Measurements from ENCODE around the gene RBBP6. TPM values are rescaled to one million over a fixed set of nuclear protein-coding genes. Genes with fewer than 3 reads are reported as not detected.

RBBP6 gene
- total RNA-seq, 1 donor: 30.7 TPM

DNA sequence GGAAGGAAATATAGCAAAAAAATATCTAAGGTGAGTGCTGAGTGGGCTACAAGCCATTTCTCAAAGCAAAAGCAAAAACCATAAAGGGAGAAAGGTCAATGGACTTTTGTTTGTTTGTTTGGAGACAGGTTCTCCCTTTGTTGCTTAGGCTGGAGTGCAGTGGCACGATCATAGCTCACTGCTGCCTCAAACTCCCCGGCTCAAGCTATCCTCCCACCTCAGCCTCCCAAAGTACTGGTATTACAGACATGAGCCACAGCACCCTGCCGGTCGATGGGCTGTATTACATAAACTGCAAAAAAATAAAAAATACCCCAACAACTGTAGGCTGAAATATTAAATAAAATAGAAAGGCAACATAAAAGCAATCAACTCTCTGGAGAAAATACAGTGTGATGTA is 3.5 kb upstream of the RBBP6 start:
- DNase-seq (ENCODE audit: low read depth): no peak
- TF ChIP-seq, protein P1, sequence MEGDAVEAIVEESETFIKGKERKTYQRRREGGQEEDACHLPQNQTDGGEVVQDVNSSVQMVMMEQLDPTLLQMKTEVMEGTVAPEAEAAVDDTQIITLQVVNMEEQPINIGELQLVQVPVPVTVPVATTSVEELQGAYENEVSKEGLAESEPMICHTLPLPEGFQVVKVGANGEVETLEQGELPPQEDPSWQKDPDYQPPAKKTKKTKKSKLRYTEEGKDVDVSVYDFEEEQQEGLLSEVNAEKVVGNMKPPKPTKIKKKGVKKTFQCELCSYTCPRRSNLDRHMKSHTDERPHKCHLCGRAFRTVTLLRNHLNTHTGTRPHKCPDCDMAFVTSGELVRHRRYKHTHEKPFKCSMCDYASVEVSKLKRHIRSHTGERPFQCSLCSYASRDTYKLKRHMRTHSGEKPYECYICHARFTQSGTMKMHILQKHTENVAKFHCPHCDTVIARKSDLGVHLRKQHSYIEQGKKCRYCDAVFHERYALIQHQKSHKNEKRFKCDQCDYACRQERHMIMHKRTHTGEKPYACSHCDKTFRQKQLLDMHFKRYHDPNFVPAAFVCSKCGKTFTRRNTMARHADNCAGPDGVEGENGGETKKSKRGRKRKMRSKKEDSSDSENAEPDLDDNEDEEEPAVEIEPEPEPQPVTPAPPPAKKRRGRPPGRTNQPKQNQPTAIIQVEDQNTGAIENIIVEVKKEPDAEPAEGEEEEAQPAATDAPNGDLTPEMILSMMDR (IDR thresholded peaks at IDR 0.05; ENCODE audit: insufficient read depth, low read length): peak; percentile 25
- no peak overlapping the region for H3K4me3 ChIP-seq (ENCODE audit: low read depth, low read length)

DNA sequence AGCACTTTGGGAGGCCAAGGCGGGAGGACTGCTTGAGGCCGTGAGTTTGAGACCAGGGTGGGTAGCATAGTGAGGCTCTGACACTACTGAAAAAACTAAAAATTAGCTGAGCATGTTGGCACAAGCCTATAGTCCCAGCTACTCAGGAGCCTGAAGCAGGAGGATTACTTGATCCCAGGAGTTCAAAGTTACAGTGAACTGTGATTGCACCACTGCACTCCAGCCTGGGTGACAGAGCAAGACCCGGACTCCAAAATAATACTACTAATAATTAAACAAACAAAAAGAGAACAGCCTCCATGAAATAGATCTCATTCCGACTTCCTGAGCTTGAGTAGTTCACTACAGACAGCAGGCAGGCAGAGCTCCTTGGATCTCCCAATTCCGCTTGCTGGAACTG is 2.7 kb upstream of the RBBP6 start:
- no peak overlapping the region for H3K4me3 ChIP-seq (ENCODE audit: low read depth, low read length)
- DNase-seq (ENCODE audit: low read depth): no peak
- TF ChIP-seq, protein P1 (IDR thresholded peaks at IDR 0.05; ENCODE audit: insufficient read depth, low read length): no peak

DNA sequence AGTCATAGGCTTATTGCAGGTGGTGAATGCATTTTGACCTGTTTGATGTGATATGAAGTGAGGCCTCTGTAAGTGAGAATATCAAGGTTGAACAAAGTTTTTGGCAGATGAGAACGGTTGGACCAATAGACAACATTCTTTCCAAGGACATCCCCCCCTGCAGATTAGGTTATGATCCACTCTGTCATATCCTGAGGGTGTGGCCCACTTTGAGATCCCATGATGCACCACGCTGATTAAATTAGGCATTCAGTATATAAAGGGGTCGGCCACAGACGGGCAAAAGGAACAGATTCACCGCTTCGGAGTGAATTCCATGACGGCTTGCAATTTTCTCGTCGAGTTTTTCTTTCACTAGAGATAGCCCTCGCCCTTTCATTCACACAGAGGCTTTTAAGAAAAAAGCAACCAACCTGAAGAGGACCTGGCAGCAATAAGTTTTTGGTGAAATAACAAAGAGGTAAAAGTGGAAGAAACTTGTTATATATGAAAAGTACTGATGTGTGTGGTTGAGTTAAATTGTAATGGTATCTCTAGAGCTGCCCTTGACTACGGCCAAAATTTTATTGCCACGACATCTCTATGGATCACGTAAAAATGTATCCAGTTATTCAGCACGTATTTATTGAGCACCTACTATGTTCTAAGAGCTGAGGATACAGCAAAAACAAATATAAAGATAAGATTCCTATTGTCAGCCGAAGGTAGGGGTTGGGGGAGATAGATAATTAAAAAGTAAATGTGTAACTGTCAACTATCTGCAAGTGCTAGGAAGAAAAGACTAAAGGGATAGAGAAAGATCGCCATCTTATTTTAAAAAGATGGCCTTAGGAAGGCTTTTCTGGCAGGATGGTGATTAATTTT is 1.7 kb upstream of the RBBP6 start:
- DNase-seq (ENCODE audit: low read depth): no peak
- TF ChIP-seq, protein P1 (IDR thresholded peaks at IDR 0.05; ENCODE audit: insufficient read depth, low read length): no peak
- no peak overlapping the region for H3K4me3 ChIP-seq (ENCODE audit: low read depth, low read length)

DNA sequence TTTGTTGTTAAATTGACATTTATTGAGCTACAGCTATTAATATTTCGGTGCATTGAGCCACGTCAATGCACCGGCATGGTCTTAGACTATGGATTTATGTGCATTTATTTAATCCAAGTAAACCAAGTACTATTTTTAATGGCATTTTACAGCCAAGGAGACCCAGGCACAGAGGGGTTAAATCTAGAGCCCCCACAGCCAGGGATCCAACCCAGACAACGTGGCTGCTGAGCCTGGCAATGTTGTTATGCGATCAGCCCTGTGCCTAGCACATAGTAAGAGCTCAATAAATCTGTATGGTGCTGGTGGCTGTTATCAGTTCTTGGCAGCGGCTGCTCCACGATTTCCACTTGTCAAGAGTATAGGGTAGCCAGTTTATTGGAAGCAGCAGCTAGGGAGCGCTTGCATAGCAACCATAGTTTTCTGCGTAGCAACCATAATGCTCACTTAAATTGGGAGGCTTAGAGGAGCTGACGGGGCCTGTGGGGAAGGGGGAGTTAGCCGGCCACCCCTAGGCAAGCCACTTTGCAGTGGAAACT is 541 bp upstream of the RBBP6 start:
- DNase-seq (ENCODE audit: low read depth): no peak
- H3K4me3 ChIP-seq (ENCODE audit: low read depth, low read length): peak overlapping the region; percentile 83
- TF ChIP-seq, protein P1 (IDR thresholded peaks at IDR 0.05; ENCODE audit: insufficient read depth, low read length): peak; percentile 14

DNA sequence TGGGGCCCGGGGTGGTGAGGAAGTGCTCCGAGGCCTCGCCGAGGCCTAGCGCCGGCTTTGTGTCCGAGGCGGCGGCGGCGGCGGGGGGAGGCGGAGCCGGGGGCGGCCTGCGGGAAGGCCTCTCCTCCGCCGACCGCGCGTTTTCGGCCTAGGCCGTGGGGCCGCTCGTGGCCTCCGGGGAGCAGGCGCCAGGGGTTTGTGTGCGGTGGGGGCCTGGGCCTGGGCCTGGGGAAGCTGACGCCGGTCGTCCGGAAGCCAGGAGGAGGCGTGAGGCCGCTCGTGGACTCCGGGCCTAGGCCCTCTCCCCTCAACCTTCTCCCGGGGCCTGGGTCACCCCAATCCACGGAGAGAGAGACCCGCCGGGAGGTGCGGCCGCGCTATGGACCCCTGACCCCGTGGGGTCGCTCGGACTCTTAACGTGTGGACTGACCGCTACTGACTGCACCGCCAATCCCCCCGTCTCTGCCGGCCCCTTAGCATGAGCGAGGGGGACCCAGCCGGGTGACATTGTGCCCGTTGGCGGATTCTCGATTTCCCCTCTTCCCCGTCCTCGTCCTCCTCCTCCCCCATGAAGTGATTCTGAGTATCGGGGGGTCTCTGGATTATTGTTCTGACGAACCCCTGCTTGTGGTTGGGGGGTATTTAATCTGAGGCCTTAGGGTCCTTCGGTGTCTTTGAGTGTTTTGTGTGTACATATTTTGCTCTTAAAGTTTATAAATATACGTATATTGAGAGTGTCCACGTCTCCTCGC is 660 bp downstream of the RBBP6 start:
- no peak for DNase-seq (ENCODE audit: low read depth)
- TF ChIP-seq, protein P1 (IDR thresholded peaks at IDR 0.05; ENCODE audit: insufficient read depth, low read length): no peak
- peak overlapping the region; percentile 90 for H3K4me3 ChIP-seq (ENCODE audit: low read depth, low read length)

DNA sequence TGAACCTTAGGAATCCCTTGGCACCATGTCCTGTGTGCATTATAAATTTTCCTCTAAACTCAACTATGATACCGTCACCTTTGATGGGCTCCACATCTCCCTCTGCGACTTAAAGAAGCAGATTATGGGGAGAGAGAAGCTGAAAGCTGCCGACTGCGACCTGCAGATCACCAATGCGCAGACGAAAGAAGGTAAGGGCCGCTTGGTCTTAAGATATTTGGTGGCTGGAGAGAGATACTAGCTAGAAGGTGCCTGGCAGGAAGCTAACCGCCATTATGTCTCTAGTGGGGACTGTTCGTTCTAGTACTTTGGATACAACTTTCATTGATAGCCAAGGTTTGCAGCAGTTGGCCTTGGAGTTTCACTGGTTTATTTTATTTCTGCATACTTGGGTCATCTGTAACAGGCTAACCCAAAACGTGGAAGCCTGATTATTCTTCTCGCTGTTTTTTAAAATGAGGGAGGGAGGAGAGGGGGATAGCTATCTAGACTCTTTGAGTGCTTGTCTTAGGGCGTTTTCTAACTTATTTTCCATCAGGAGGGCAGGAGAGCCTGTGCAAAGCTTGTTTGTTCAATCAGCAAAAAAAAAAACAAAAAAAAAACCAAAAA is 1.3 kb downstream of the RBBP6 start:
- peak overlapping the region; percentile 90 for H3K4me3 ChIP-seq (ENCODE audit: low read depth, low read length)
- peak; percentile 16 for DNase-seq (ENCODE audit: low read depth)
- TF ChIP-seq, protein P1 (IDR thresholded peaks at IDR 0.05; ENCODE audit: insufficient read depth, low read length): no peak
